HepG2 (cell line): ENCODE results near the gene OR1F1. TPM values are rescaled to one million over a fixed set of nuclear protein-coding genes. Genes with fewer than 3 reads are reported as not detected.

ENCODE experiments used
- CCAR2 ChIP-seq: fragments of 200-400 bp; formaldehyde crosslinking; optimal IDR thresholded peaks from 2 replicates; pipeline ENCODE3; 2018; ENCODE audit warnings: low read depth, mild to moderate bottlenecking, low read length, moderate library complexity
- ERF ChIP-seq: IDR thresholded peaks from 2 replicates; pipeline ENCODE4 v1.6.1; 2018; ENCODE audit warnings: missing biosample characterization, missing genetic modification reagents
- GLI4 ChIP-seq: sonication (generic); formaldehyde crosslinking; IDR thresholded peaks from 2 replicates; pipeline ENCODE4 v1.5.1; 2020; ENCODE audit warnings: missing genetic modification reagents, mild to moderate bottlenecking, moderate library complexity, borderline replicate concordance
- HOXA5 ChIP-seq: sonication (generic); formaldehyde crosslinking; IDR thresholded peaks from 2 replicates; pipeline ENCODE4 v1.4.0; 2020; ENCODE audit warnings: missing genetic modification reagents
- KDM2A ChIP-seq: sonication (generic); formaldehyde crosslinking; IDR thresholded peaks from 2 replicates; pipeline ENCODE4 v1.4.0; 2020; ENCODE audit warnings: low read depth, missing genetic modification reagents, borderline replicate concordance
- MXI1 ChIP-seq: IDR thresholded peaks from 3 replicates; pipeline ENCODE4 v1.6.1; 2012; ENCODE audit warnings: low read depth, low read length, inconsistent platforms, borderline replicate concordance
- PATZ1 ChIP-seq: sonication (generic); formaldehyde crosslinking; IDR thresholded peaks from 2 replicates; pipeline ENCODE4 v1.4.0; 2020; ENCODE audit warnings: missing genetic modification reagents
- TBX2 ChIP-seq: sonication (generic); formaldehyde crosslinking; IDR thresholded peaks from 2 replicates; pipeline ENCODE4 v1.5.0; 2020; ENCODE audit warnings: missing genetic modification reagents, mild to moderate bottlenecking, borderline replicate concordance
- TRAFD1 ChIP-seq: sonication (generic); formaldehyde crosslinking; IDR thresholded peaks from 2 replicates; pipeline ENCODE4 v1.5.1; 2020; ENCODE audit warnings: missing genetic modification reagents, mild to moderate bottlenecking, borderline replicate concordance
- WIZ ChIP-seq: sonication (generic); formaldehyde crosslinking; IDR thresholded peaks from 2 replicates; pipeline ENCODE4 v1.5.1; 2020; ENCODE audit warnings: mild to moderate bottlenecking, missing genetic modification reagents
- ZBTB20 ChIP-seq: sonication (generic); formaldehyde crosslinking; IDR thresholded peaks from 2 replicates; pipeline ENCODE4 v1.8.1; 2023; ENCODE audit warnings: missing genetic modification reagents, low read depth, mild to moderate bottlenecking, borderline replicate concordance
- ZBTB43 ChIP-seq: sonication (generic); formaldehyde crosslinking; conservative IDR thresholded peaks from 2 replicates; pipeline ENCODE4 v1.4.0; 2020; ENCODE audit warnings: missing genetic modification reagents
- ZFP36 ChIP-seq: fragments of 150-350 bp; IDR thresholded peaks from 2 replicates; pipeline ENCODE4 v1.6.1; 2018; ENCODE audit warnings: borderline replicate concordance, low read length, low read depth; ENCODE audit not compliant: partially characterized antibody
- ZNF101 ChIP-seq: sonication (generic); formaldehyde crosslinking; IDR thresholded peaks from 2 replicates; pipeline ENCODE4 v1.4.0; 2020; ENCODE audit warnings: mild to moderate bottlenecking, low read depth, missing genetic modification reagents, borderline replicate concordance
- ZNF335 ChIP-seq: sonication (generic); formaldehyde crosslinking; IDR thresholded peaks from 2 replicates; pipeline ENCODE4 v1.4.0; 2020; ENCODE audit warnings: missing genetic modification reagents
- ZNF414 ChIP-seq: sonication (generic); formaldehyde crosslinking; IDR thresholded peaks from 2 replicates; pipeline ENCODE4 v1.5.0; 2020; ENCODE audit warnings: missing genetic modification reagents
- ZNF776 ChIP-seq: sonication (generic); formaldehyde crosslinking; IDR thresholded peaks from 2 replicates; pipeline ENCODE4 v1.4.0; 2020; ENCODE audit warnings: mild to moderate bottlenecking, missing genetic modification reagents
- polyA plus RNA-seq, 8 experiments: library from polyadenylated mRNA; depleted of rRNA in 3 of 8; stranded (reverse) in 7 of 8; unstranded in 1 of 8; fragments of >200 nt; fragmentation: Illumina TruSeq in 4 of 8; extraction: Trizol in 4 of 8; gene quantifications; 2 replicates each; pipeline versions ENCODE4 v1.2.1 to v1.2.3, GENCODE V29; 2011 to 2016; ENCODE audit warnings: low read depth in 4 of 8, missing spikeins in 1 of 8, mixed read lengths in 1 of 8; ENCODE audit not compliant: insufficient read depth in 1 of 8
- total RNA-seq, 5 experiments: library from RNA; depleted of rRNA; stranded (reverse); fragments of >200 nt; fragmentation: Illumina TruSeq; extraction: Trizol; gene quantifications; 2 replicates each; pipeline ENCODE4 v1.2.3, GENCODE V29; 2016; ENCODE audit warnings: low read depth in 1 of 5
- TF ChIP-seq, protein P1 (sequence below): sonication (generic); formaldehyde crosslinking; IDR thresholded peaks from 2 replicates; pipeline ENCODE4 v1.8.0; 2022; ENCODE audit warnings: missing genetic modification reagents, mild to moderate bottlenecking, moderate library complexity, borderline replicate concordance
- TF ChIP-seq, protein P2 (sequence below): IDR thresholded peaks from 2 replicates; pipeline ENCODE4 v1.6.1; 2016; ENCODE audit warnings: low read depth, borderline replicate concordance

OR1F1 gene
- total and polyA plus RNA-seq, 2 of the 13 experiments (the other 11 are each of a cell fraction or from before 2014, with no cell fraction given), result 0.90 TPM; not detected in 1

DNA sequence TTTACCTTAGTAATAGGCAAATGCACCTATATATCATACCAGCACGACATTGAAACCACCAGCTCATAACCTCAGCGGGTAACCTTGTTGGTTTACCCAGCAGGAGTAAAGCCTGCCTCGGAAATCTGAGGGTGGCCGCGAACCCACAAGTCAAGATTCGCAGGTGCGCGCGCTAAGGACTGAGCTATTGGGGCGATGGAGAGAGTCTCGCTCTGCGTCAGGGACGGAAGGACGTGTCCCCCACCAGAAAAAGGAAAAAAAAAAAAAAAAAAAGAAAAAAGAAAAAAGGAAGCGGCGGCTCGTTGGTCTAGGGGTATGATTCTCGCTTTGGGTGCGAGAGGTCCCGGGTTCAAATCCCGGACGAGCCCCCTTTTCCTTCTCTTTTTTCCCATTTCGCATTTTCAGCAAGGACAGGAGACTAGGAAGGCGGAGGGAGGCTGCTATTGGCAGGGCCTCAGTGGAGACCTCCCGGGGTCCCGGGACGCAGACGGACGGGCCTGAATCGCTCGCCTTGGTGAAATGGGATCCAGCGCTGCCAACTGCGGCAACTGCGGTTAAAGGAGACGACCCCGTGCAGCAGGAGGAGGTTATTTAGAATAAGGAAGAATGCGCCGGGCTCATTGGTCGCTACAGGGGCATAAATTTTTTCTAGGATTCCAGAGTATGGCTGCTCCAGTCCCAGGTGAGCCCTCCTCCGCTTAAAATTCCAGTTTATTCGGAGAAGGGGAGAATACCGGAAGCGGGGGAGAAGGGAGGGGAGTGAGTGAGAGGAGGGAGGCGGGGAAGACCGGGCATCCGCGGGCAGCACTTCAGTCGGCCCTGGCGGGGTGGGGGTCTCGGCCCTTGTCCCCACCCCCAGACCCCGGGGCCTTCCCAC, at the start of gene OR1F1 (continued):
- no peak for TF ChIP-seq ZNF101 (CRISPR knock-in tag)
- TF ChIP-seq PATZ1, result 0 out of 2 replicates have a peak, but pooled peaks have one; percentile 9
- no peak for TF ChIP-seq GLI4 (CRISPR knock-in tag)
- no peak for TF ChIP-seq ZNF414 (CRISPR knock-in tag)
- TF ChIP-seq, protein P1, sequence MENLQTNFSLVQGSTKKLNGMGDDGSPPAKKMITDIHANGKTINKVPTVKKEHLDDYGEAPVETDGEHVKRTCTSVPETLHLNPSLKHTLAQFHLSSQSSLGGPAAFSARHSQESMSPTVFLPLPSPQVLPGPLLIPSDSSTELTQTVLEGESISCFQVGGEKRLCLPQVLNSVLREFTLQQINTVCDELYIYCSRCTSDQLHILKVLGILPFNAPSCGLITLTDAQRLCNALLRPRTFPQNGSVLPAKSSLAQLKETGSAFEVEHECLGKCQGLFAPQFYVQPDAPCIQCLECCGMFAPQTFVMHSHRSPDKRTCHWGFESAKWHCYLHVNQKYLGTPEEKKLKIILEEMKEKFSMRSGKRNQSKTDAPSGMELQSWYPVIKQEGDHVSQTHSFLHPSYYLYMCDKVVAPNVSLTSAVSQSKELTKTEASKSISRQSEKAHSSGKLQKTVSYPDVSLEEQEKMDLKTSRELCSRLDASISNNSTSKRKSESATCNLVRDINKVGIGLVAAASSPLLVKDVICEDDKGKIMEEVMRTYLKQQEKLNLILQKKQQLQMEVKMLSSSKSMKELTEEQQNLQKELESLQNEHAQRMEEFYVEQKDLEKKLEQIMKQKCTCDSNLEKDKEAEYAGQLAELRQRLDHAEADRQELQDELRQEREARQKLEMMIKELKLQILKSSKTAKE (CRISPR knock-in tag), result no peak
- TF ChIP-seq TRAFD1 (CRISPR knock-in tag), result no peak
- TF ChIP-seq KDM2A (CRISPR knock-in tag), result peak; percentile 42; the same call in 1 of the 2 replicates
- TF ChIP-seq WIZ (CRISPR knock-in tag), result no peak
- TF ChIP-seq TBX2, result no peak
- TF ChIP-seq MXI1, result no peak
- no peak for TF ChIP-seq ERF (CRISPR knock-in tag)
- TF ChIP-seq ZNF335 (CRISPR knock-in tag), result no peak
- TF ChIP-seq ZNF776 (CRISPR knock-in tag), result no peak
- no peak for TF ChIP-seq CCAR2
- 0 out of 2 replicates have a peak, but pooled peaks have one; percentile 31 for TF ChIP-seq ZBTB20 (CRISPR knock-in tag)
- TF ChIP-seq ZBTB43 (CRISPR knock-in tag), result no peak
- TF ChIP-seq ZFP36, result no peak
- TF ChIP-seq, protein P2, sequence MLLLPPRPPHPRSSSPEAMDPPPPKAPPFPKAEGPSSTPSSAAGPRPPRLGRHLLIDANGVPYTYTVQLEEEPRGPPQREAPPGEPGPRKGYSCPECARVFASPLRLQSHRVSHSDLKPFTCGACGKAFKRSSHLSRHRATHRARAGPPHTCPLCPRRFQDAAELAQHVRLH (CRISPR knock-in tag), result no peak; the same call in 1 of the 2 replicates
- 0 out of 2 replicates have a peak, but pooled peaks have one; percentile 39 for TF ChIP-seq HOXA5 (CRISPR knock-in tag)
